ENCODE results near the gene LEF1.

Gene LEF1

GRCh38 chr4:108033348-108033747, 135.4 kb downstream of the LEF1 start:
- no peak for DNase-seq (ENCODE audit: low read depth)
- H3K4me3 ChIP-seq (ENCODE audit: low read depth, low read length) = no peak overlapping the region
- no peak for TF ChIP-seq CTCF (conservative IDR thresholded peaks at IDR 0.05; ENCODE audit: low read depth, low read length)

GRCh38 chr4:108031427-108032083, 137.2 kb downstream of the LEF1 start:
- no peak for DNase-seq (ENCODE audit: low read depth)
- no peak overlapping the region for H3K4me3 ChIP-seq (ENCODE audit: low read depth, low read length)
- TF ChIP-seq CTCF (conservative IDR thresholded peaks at IDR 0.05; ENCODE audit: low read depth, low read length) = no peak

- no peak overlapping the region for H3K4me3 ChIP-seq (ENCODE audit: low read depth, low read length)
- peak; percentile 75 for TF ChIP-seq CTCF (conservative IDR thresholded peaks at IDR 0.05; ENCODE audit: low read depth, low read length)
- peak; percentile 89 for DNase-seq (ENCODE audit: low read depth)
These were observed 138.4 kb downstream of the LEF1 start for GRCh38 chr4:108030332-108030731.

- TF ChIP-seq CTCF (conservative IDR thresholded peaks at IDR 0.05; ENCODE audit: low read depth, low read length) = no peak
- no peak for DNase-seq (ENCODE audit: low read depth)
- H3K4me3 ChIP-seq (ENCODE audit: low read depth, low read length) = no peak overlapping the region
These were observed 139.0 kb downstream of the LEF1 start for GRCh38 chr4:108029731-108030130.

GRCh38 chr4:108029016-108029720, 139.6 kb downstream of the LEF1 start:
- TF ChIP-seq CTCF (conservative IDR thresholded peaks at IDR 0.05; ENCODE audit: low read depth, low read length) = no peak
- DNase-seq (ENCODE audit: low read depth) = peak; percentile 33
- H3K4me3 ChIP-seq (ENCODE audit: low read depth, low read length) = no peak overlapping the region

GRCh38 chr4:108024878-108025165, 143.9 kb downstream of the LEF1 start:
- H3K4me3 ChIP-seq (ENCODE audit: low read depth, low read length) = no peak overlapping the region
- no peak for TF ChIP-seq CTCF (conservative IDR thresholded peaks at IDR 0.05; ENCODE audit: low read depth, low read length)
- DNase-seq (ENCODE audit: low read depth) = no peak
